Activated CD4-positive, alpha-beta T cell treated with anti-CD3 and anti-CD28 coated beads, Interleukin-2, amount 10 ng/mL, durations not matched to agents 7 days and 5 days (primary cell): ENCODE data around the gene PIK3R2. TPM values are rescaled to one million over a fixed set of nuclear protein-coding genes. Genes with fewer than 3 reads are reported as not detected.
"Not testable (repeated sequence)": the region's sequence is repeated elsewhere in the genome, so short reads cannot be mapped to it uniquely, and the experiment has no call there.

Source experiments
- CTCF ChIA-PET: fragments of 350-600 bp; sonication (Branson Sonifier 250); formaldehyde crosslinking; loops from one replicate; lab custom pipeline; 2021; ENCODE audit warnings: antibody characterized with exemption; lab: Charles Lee
- POLR2A ChIA-PET: fragments of 350-600 bp; sonication (Branson Sonifier 250); formaldehyde crosslinking; loops from one replicate; lab custom pipeline; 2021; ENCODE audit warnings: antibody characterized with exemption; lab: Charles Lee
- DNase-seq: peaks from one replicate; pipeline ENCODE4 v3.0.0-alpha.2; 2020
- H3K27ac Mint-ChIP-seq: one replicate; pipeline ENCODE4 v1.8.0; 2021; ENCODE audit warnings: mild to moderate bottlenecking, moderate library complexity, mixed read lengths
- H3K27me3 Mint-ChIP-seq: one replicate; pipeline ENCODE4 v1.8.0; 2021; ENCODE audit warnings: mixed read lengths
- H3K36me3 Mint-ChIP-seq: one replicate; pipeline ENCODE4 v1.8.0; 2021; ENCODE audit warnings: low read depth, mixed read lengths
- H3K4me1 Mint-ChIP-seq: one replicate; pipeline ENCODE4 v1.8.0; 2021; ENCODE audit warnings: mixed read lengths
- H3K4me3 Mint-ChIP-seq: one replicate; pipeline ENCODE4 v1.8.0; 2021; ENCODE audit warnings: mild to moderate bottlenecking, moderate library complexity, mixed read lengths
- H3K9me3 Mint-ChIP-seq: one replicate; pipeline ENCODE4 v1.8.0; 2021; ENCODE audit warnings: mixed read lengths
- total RNA-seq, 2 experiments: library from RNA; stranded (reverse); gene quantifications; one replicate each; pipeline ENCODE4 v1.2.3, GENCODE V29; 2021

Gene PIK3R2
- total RNA-seq, 2 experiments from 2014 or later: 12.6 to 13.1 TPM

- ChIA-PET CTCF (interaction anchor here (0.6 to 3.0 kb wide), 6 partner anchors 9 to 161 kb away, joined by 3 to 14 read pairs (median 4); no protein-coding TSS in a partner anchor), POLR2A (interaction anchor here (0.6 kb wide), 1 partner anchor 59 kb away, joined by 4 read pairs; no protein-coding TSS in a partner anchor)
- H3K27me3 Mint-ChIP-seq: peaks cover 4% of the 10 kb centered on the region
- H3K27ac Mint-ChIP-seq: peak within 1 kb of the TSS; percentile 98
- DNase-seq: peak; percentile 100
- H3K9me3 Mint-ChIP-seq: no peaks in the 10 kb centered on the region
- peak within 1 kb of the TSS; percentile 94 for H3K4me3 Mint-ChIP-seq
- peaks cover 5% of the 10 kb centered on the region for H3K36me3 Mint-ChIP-seq
- peaks cover 23% of the 10 kb centered on the region for H3K4me1 Mint-ChIP-seq
Observed at GRCh38 chr19:18203863-18204393, 51.0 kb downstream of the PIK3R2 start, which contains the start of gene RAB3A. Gene RAB3A (minus strand): TSS chr19:18204042. CDS start chr19:18202740, 1,302 bp downstream.

DNA sequence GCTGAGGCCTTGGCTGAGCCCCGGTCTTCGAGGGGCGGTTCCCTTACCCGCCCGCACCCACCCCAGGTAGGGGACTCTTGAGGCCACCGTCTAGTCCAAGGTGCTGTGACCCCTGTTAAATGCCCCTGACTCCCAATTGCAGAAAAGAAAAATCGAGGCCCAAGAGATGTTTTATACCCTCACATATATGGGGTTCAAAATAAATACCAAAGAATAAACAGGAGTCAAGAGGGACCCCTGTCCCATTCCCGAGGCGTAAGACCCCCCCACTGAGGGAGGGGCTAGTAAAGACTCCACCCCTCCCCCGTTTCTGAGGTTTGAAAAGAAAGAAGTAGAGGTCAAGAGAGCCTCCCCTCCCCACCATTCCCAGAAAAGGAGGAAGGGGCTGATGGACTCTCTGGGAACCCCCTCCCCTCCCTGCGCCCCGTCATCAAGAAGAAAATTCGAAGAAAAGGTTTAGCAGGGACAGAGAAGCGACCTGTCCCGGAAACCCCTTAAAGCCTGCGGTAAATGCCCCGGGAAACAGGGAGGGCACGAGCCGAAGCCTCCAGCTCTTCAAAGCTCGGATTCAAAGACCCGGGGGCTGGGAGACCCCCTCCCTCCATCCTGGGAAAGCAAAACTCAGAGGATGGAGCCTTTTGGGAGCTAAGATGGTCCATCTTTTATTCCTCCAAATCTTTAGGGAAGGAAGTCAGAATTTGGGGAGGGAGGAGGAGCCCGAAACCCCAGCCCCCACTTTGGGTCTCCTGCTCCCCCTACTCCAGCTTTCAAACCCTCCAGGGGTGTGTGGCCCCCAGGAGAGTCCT, 51.6 kb downstream of the PIK3R2 start:
- H3K27ac Mint-ChIP-seq: peak overlapping the region; percentile 98
- H3K4me1 Mint-ChIP-seq: peaks cover 23% of the 10 kb centered on the region
- POLR2A ChIA-PET: interaction anchor here (0.6 kb wide), 1 partner anchor 27 kb away, joined by 3 read pairs; no protein-coding TSS in a partner anchor
- no peaks in the 10 kb centered on the region for H3K9me3 Mint-ChIP-seq
- H3K27me3 Mint-ChIP-seq: peaks cover 4% of the 10 kb centered on the region
- CTCF ChIA-PET: interaction anchor here (0.6 to 3.0 kb wide), 12 partner anchors 10 to 160 kb away, joined by 3 to 14 read pairs (median 4); no protein-coding TSS in a partner anchor
- peak overlapping the region; percentile 94 for H3K4me3 Mint-ChIP-seq
- H3K36me3 Mint-ChIP-seq: peaks cover 5% of the 10 kb centered on the region
- no peak for DNase-seq

- H3K27ac Mint-ChIP-seq: peak overlapping the region; percentile 98
- ChIA-PET POLR2A (interaction anchor here (0.6 kb wide), 1 partner anchor 26 kb away, joined by 3 read pairs; no protein-coding TSS in a partner anchor), CTCF (interaction anchor here (0.6 to 3.0 kb wide), 13 partner anchors 9 to 342 kb away, joined by 3 to 14 read pairs (median 3); partner anchors contain the start of genes GDF15 and SSBP4)
- DNase-seq: peak; percentile 62
- peaks cover 6% of the 10 kb centered on the region for H3K27me3 Mint-ChIP-seq
- peaks cover 23% of the 10 kb centered on the region for H3K4me1 Mint-ChIP-seq
- H3K9me3 Mint-ChIP-seq: no peaks in the 10 kb centered on the region
- H3K4me3 Mint-ChIP-seq: peak overlapping the region; percentile 94
- H3K36me3 Mint-ChIP-seq: peaks cover 5% of the 10 kb centered on the region
Observed at GRCh38 chr19:18205200-18205892, 52.4 kb downstream of the PIK3R2 start.

DNA sequence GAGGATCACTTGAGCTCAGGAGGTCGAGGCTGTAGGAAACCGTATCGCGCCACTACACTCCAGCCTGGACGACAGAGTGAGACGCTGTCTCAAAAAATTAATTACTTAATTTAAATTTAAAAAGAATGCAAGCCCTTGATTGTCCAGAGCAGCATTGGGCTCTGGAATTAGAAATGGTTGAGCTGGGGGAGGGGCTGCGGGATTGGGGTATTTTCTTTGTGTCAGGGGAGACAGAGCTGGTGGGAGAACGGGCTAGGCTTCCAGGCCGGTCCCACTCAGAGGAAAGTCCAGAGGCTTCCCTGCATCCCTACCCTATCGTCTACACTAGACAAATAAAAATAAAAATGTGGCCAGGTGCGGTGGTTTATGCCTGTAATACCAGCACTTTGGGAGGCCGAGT, 53.1 kb downstream of the PIK3R2 start:
- H3K27me3 Mint-ChIP-seq: peaks cover 7% of the 10 kb centered on the region
- DNase-seq: no peak
- ChIA-PET CTCF (interaction anchor here (0.6 to 3.0 kb wide), 10 partner anchors 8 to 341 kb away, joined by 3 to 14 read pairs (median 3); partner anchors contain the start of genes GDF15 and SSBP4), POLR2A (no interaction called here)
- H3K27ac Mint-ChIP-seq: no peak overlapping the region
- H3K4me1 Mint-ChIP-seq: peaks cover 23% of the 10 kb centered on the region
- H3K36me3 Mint-ChIP-seq: peaks cover 5% of the 10 kb centered on the region
- no peaks in the 10 kb centered on the region for H3K9me3 Mint-ChIP-seq
- H3K4me3 Mint-ChIP-seq: no peak overlapping the region

DNA sequence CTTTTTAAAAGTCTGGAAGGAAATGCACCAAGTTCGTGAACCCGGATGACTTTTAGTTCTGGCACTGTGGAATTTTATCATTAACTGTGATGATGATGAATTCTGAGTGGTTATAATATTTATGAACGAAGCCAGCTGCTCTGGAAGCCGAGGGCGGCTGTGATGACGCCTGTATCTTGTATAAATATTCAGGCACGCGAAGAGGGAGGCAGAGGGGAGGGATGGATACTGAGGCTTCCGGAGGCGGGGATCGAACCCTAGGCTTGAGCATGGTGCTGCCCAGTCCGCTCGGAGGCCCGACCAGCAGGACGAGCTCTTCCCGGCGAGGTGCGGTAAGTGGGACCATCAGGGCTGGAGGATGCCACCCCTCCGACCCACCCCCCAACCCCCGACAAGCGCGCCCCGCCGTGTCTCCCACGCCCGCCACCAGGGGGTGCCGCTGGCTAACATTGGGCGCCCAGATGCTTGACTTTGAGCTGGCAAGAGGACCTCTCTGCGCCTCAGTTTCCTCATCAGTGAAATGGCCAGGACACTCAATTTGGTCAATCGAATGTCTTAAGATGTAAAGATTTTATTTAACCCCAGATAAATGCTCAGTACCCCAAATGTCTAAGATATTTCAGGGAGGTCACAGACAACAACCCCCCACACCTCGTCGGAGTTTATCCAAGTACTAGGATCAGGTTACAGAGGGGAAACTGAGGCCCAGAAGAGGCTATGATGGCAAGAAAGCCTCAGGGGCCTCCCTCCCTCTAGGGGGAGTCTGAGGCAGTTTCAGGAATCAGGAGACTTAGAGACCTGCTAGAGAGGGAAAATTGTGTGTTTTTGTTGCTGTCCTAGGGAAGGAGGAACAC, 55.4 kb downstream of the PIK3R2 start:
- DNase-seq: peak; percentile 54
- ChIA-PET CTCF (interaction anchor here (0.6 to 4.3 kb wide), 14 partner anchors 8 to 202 kb away, joined by 3 to 21 read pairs (median 3); partner anchors contain the start of gene JUND), POLR2A (no interaction called here)
- Mint-ChIP-seq H3K4me3 (no peak overlapping the region), H3K27me3 (peaks cover 7% of the 10 kb centered on the region), H3K4me1 (peaks cover 10% of the 10 kb centered on the region), H3K27ac (no peak overlapping the region), H3K36me3 (no peaks in the 10 kb centered on the region), H3K9me3 (no peaks in the 10 kb centered on the region)

DNA sequence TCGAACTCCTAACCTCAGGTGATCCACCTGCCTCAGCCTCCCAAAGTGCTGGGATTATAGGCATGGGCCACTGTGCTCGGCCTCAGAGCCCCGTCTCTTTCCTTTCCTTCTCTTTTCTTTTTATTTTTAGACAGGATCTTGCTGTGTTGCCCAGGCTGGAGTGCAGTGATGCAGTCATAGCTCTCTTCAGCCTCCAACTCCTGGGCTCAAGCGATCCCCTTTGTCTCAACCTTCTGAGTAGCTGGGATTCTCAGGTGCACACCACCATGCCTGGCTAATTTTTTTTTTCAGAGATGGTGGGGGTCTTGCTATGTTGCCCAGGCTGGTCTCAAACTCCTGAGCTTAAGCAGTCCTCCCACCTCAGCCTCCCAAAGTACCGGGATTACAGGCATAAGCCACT, 56.9 kb downstream of the PIK3R2 start:
- H3K4me3 Mint-ChIP-seq, DNase-seq, H3K36me3 Mint-ChIP-seq, POLR2A ChIA-PET, H3K27me3 Mint-ChIP-seq, H3K27ac Mint-ChIP-seq, H3K4me1 Mint-ChIP-seq, H3K9me3 Mint-ChIP-seq: not testable (repeated sequence)
- CTCF ChIA-PET: interaction anchor here (0.6 to 4.3 kb wide), 9 partner anchors 14 to 432 kb away, joined by 3 to 21 read pairs (median 4); no protein-coding TSS in a partner anchor

DNA sequence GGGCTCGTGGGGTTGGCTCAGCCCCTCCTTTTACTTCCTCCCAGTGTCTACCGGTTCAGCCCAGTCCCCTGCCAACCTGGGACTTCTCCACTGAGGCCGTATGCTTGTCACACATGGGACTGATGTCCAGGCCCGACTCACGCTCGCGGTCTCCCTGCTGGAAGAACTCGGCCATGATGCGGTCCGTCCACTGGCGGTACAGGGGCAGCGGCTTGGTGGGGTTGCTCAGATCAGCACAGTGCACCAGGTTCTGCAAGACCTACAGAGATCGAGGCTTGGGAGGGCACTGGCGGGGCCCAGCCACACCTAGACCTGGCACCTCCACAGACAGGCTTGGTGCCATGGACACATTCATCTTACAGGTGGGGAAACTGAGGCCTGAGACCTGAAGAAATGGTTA, 58.7 kb downstream of the PIK3R2 start:
- Mint-ChIP-seq H3K9me3 (no peaks in the 10 kb centered on the region), H3K4me3 (no peak overlapping the region), H3K27ac (no peak overlapping the region), H3K27me3 (peaks cover 7% of the 10 kb centered on the region), H3K36me3 (no peaks in the 10 kb centered on the region), H3K4me1 (peaks cover 7% of the 10 kb centered on the region)
- ChIA-PET CTCF (interaction anchor here (1.0 kb wide), 2 partner anchors 40 to 109 kb away, joined by 3 to 4 read pairs; no protein-coding TSS in a partner anchor), POLR2A (no interaction called here)
- no peak for DNase-seq

DNA sequence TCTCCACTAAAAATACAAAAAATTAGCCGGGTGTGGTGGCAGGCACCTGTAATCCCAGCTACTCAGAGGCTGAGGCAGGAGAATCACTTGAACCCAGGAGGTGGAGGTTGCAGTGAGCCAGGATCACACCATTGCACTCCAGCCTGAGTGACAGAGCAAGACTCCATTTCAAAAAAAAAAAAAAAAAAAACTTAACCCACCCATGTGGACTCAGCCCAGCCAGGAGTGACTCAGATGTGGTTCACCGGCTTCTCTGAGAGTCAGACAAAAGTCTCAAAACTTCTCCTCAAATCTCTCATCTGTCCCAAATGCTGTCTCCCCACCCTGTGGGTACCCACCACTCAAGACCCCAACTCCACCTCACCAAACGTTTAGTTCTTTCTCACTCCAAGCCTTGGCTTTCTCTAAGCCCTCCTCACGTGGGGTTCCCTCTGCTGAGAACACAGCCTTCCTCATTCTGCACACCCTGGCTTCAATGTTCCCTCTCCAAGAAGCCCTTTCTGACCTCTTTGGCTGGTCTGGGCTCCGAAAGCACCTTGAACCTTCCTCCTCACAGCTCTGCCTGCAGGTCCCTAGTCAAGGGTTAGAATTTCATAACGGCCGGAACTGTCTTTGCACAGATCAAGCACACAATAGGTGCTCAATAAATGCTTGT, 61.9 kb downstream of the PIK3R2 start:
- no peaks in the 10 kb centered on the region for H3K36me3 Mint-ChIP-seq
- no peaks in the 10 kb centered on the region for H3K9me3 Mint-ChIP-seq
- ChIA-PET POLR2A (no interaction called here), CTCF (interaction anchor here (1.3 to 1.5 kb wide), 3 partner anchors 9 to 107 kb away, joined by 3 read pairs; no protein-coding TSS in a partner anchor)
- DNase-seq: no peak
- no peak overlapping the region for H3K27ac Mint-ChIP-seq
- peaks cover 6% of the 10 kb centered on the region for H3K4me1 Mint-ChIP-seq
- no peak overlapping the region for H3K4me3 Mint-ChIP-seq
- peaks cover 6% of the 10 kb centered on the region for H3K27me3 Mint-ChIP-seq

GRCh38 chr19:18216789-18217188, 63.8 kb downstream of the PIK3R2 start:
- Mint-ChIP-seq H3K4me3 (no peak overlapping the region), H3K4me1 (peaks cover 10% of the 10 kb centered on the region), H3K36me3 (no peaks in the 10 kb centered on the region), H3K27me3 (peaks cover 12% of the 10 kb centered on the region), H3K27ac (no peak overlapping the region), H3K9me3 (no peaks in the 10 kb centered on the region)
- DNase-seq: no peak
- ChIA-PET CTCF (interaction anchor here (0.7 to 1.4 kb wide), 3 partner anchors 9 to 256 kb away, joined by 3 to 5 read pairs (median 3); no protein-coding TSS in a partner anchor), POLR2A (no interaction called here)

- CTCF ChIA-PET: interaction anchor here (1.4 kb wide), 1 partner anchor 9 kb away, joined by 4 read pairs; no protein-coding TSS in a partner anchor
- Mint-ChIP-seq H3K4me1 (peaks cover 10% of the 10 kb centered on the region), H3K4me3 (no peak overlapping the region), H3K36me3 (no peaks in the 10 kb centered on the region), H3K27me3 (peaks cover 12% of the 10 kb centered on the region), H3K9me3 (no peaks in the 10 kb centered on the region), H3K27ac (no peak overlapping the region)
- POLR2A ChIA-PET: no interaction called here
- no peak for DNase-seq
Observed at GRCh38 chr19:18218159-18218558, 65.2 kb downstream of the PIK3R2 start.

DNA sequence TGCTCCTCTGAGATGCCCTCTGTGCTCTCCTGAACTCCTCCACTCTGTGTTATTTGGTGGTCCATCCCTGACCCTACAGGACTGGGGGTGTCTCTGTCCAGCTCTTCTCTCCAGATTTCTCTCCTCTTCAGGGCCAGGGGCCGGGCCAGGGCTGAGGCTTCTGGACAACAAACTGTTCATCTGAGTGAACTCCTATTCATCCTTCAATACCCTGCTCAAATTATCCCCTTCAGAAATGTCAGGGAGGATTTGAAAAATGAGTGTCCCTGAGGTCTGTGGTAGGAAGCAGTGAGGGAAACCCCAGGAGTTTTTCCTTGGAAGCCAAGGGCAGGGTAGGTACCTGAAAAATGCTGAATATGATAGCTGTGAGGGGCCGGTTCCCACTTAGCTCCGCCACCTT, 65.6 kb downstream of the PIK3R2 start:
- ChIA-PET CTCF (interaction anchor here (0.6 to 2.1 kb wide), 4 partner anchors 10 to 121 kb away, joined by 4 to 7 read pairs (median 4); no protein-coding TSS in a partner anchor), POLR2A (no interaction called here)
- Mint-ChIP-seq H3K36me3 (no peaks in the 10 kb centered on the region), H3K27me3 (peaks cover 12% of the 10 kb centered on the region), H3K27ac (no peak overlapping the region), H3K4me3 (no peak overlapping the region), H3K9me3 (no peaks in the 10 kb centered on the region), H3K4me1 (peaks cover 10% of the 10 kb centered on the region)
- no peak for DNase-seq
